ENCODE results near the gene MLIP. TPM values are rescaled to one million over a fixed set of nuclear protein-coding genes. Genes with fewer than 3 reads are reported as not detected.

Gene MLIP
- polyA plus RNA-seq, 1 experiment, result not detected

- CTCF ChIA-PET, result no interaction called here
- H3K36me3 ChIP-seq (ENCODE audit: control insufficient read depth, insufficient read depth, low read length), result no peaks in the 10 kb centered on the region
- no peaks in the 10 kb centered on the region for H3K27me3 ChIP-seq (ENCODE audit: control insufficient read depth, insufficient read depth, low read length)
- H3K4me3 ChIP-seq (ENCODE audit: low read depth, low read length), result no peak overlapping the region
- POLR2A ChIA-PET, result no interaction called here
- no peak for DNase-seq (ENCODE audit: low read depth)
- TF ChIP-seq CTCF (IDR thresholded peaks at IDR 0.05; ENCODE audit: insufficient read depth, low read depth, low read length), result no peak
Measured at GRCh38 chr6:54109586-54109985, 1.7 kb upstream of the MLIP start.

- DNase-seq (ENCODE audit: low read depth), result no peak
- Histone ChIP-seq H3K36me3 (ENCODE audit: control insufficient read depth, insufficient read depth, low read length) (no peaks in the 10 kb centered on the region), H3K27me3 (ENCODE audit: control insufficient read depth, insufficient read depth, low read length) (no peaks in the 10 kb centered on the region), H3K4me3 (ENCODE audit: low read depth, low read length) (no peak overlapping the region)
- ChIA-PET CTCF (no interaction called here), POLR2A (no interaction called here)
- no peak for TF ChIP-seq CTCF (IDR thresholded peaks at IDR 0.05; ENCODE audit: insufficient read depth, low read depth, low read length)
Measured at GRCh38 chr6:54112151-54112650, 958 bp downstream of the MLIP start.

DNA sequence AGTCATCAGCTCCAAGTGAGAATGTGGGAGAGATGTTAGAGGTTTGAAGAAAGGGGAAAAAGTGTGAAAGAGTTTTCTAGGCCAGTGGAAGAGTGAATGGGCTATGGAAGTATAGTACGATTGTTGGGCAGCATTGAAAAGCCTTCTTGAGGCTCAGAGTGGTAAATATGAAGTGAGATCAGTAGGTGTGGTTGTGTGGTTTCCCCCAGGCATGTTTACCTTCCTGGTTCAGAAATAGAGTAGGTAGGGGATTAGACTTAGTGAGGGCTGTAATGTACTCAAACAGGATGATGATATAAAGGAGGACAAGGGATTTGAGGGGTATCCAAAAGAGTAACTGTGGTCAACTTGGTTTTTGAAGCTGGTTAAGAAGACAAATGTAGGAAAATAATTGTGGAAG, 3.7 kb downstream of the MLIP start:
- Histone ChIP-seq H3K4me3 (ENCODE audit: low read depth, low read length) (no peak overlapping the region), H3K36me3 (ENCODE audit: control insufficient read depth, insufficient read depth, low read length) (no peaks in the 10 kb centered on the region), H3K27me3 (ENCODE audit: control insufficient read depth, insufficient read depth, low read length) (no peaks in the 10 kb centered on the region)
- POLR2A ChIA-PET, result no interaction called here
- no peak for DNase-seq (ENCODE audit: low read depth)
- TF ChIP-seq CTCF (IDR thresholded peaks at IDR 0.05; ENCODE audit: insufficient read depth, low read depth, low read length), result no peak
- CTCF ChIA-PET, result interaction anchor here (0.6 to 1.0 kb wide), 2 partner anchors 17 to 129 kb away, joined by 3 read pairs; no protein-coding TSS in a partner anchor

DNA sequence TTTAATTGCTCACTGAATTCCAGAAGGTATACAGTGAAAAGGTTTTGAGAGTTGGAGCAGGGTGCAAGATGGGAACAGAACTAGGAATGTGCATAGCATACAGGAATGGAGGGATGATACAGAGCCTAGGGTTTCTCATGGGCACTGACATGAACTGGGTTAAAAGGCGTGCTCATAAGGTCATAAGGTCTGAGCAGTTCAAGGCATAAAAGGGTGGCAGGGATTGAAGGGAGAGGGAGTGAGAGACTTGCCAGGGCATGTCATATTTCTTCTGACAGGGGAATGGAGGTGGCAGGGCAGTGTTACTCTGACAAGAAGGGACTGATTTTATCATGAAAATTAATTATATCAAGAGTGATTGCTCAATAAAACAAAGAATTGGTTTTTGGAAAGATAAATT, 4.7 kb downstream of the MLIP start:
- CTCF ChIA-PET, result no interaction called here
- DNase-seq (ENCODE audit: low read depth), result no peak
- H3K27me3 ChIP-seq (ENCODE audit: control insufficient read depth, insufficient read depth, low read length), result no peaks in the 10 kb centered on the region
- H3K4me3 ChIP-seq (ENCODE audit: low read depth, low read length), result no peak overlapping the region
- POLR2A ChIA-PET, result no interaction called here
- TF ChIP-seq CTCF (IDR thresholded peaks at IDR 0.05; ENCODE audit: insufficient read depth, low read depth, low read length), result no peak
- H3K36me3 ChIP-seq (ENCODE audit: control insufficient read depth, insufficient read depth, low read length), result no peaks in the 10 kb centered on the region

DNA sequence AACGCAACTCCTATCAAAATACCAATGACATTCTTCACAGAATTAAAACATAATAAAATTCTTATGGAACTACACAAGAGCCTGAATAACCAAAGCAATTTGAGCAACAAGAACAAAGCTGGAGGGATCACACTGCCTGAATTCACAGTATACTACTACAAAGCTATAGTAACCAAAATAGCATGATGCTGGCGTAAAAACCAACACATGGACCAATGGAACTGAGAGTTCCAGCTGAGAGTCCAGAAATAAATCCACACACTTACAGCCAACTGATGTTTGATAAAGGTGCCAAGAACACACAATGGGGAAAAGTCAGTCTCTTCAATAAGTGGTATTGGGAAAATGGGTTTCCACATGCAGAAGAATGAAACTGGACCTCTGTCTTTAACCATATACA, 6.9 kb downstream of the MLIP start:
- no peak for TF ChIP-seq CTCF (IDR thresholded peaks at IDR 0.05; ENCODE audit: insufficient read depth, low read depth, low read length)
- ChIA-PET CTCF (interaction anchor here (0.9 kb wide), 1 partner anchor 9 kb away, joined by 4 read pairs; no protein-coding TSS in a partner anchor), POLR2A (no interaction called here)
- H3K27me3 ChIP-seq (ENCODE audit: control insufficient read depth, insufficient read depth, low read length), result no peaks in the 10 kb centered on the region
- DNase-seq (ENCODE audit: low read depth), result no peak
- no peak overlapping the region for H3K4me3 ChIP-seq (ENCODE audit: low read depth, low read length)
- H3K36me3 ChIP-seq (ENCODE audit: control insufficient read depth, insufficient read depth, low read length), result no peaks in the 10 kb centered on the region

Measured in BJ (cell line).